Epithelial cell of esophagus (primary cell): ENCODE measurements around the gene C11orf65.
"Not testable (repeated sequence)": the region's sequence is repeated elsewhere in the genome, so short reads cannot be mapped to it uniquely, and the experiment has no call there.

Experiments used
- DNase-seq: peaks from one replicate; pipeline ENCODE4 v3.0.0; 2010; ENCODE audit warnings: low read depth
- H3K4me3 ChIP-seq: 2 replicates; pipeline ENCODE4 v1.5.1; 2011; ENCODE audit warnings: mild to moderate bottlenecking, low read length, control low read depth
- CTCF ChIP-seq: IDR thresholded peaks from 2 replicates; pipeline ENCODE4 v1.5.1; 2011; ENCODE audit warnings: low read depth, mild to moderate bottlenecking, low read length, control low read depth, inconsistent platforms; ENCODE audit not compliant: insufficient read depth; ENCODE audit errors: missing control alignments

C11orf65 gene

DNA sequence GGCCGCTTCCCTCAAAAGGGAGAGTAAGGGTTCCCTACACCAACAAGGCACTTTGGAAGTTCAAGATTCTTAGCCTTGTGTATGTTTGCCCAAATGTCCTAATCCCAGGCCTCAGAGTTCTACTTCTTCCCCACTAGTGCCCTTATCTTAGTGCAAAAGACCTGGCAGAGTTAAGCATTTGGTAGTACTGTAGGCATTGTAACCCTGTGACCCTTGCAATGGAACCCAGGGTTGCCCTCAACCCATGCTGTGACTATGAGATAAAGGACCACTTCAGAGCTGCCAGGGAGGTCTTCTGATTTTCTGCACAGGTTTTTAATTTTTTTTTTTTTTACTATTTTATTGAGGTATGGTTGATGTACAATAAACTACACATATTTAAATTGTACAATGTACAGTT is 65.1 kb downstream of the C11orf65 start:
- no peak overlapping the region for H3K4me3 ChIP-seq
- TF ChIP-seq CTCF = no peak
- no peak for DNase-seq

- TF ChIP-seq CTCF = no peak
- no peak overlapping the region for H3K4me3 ChIP-seq
- no peak for DNase-seq
These were observed 68.9 kb downstream of the C11orf65 start for GRCh38 chr11:108398439-108398838.

- not testable (repeated sequence) for DNase-seq, H3K4me3 ChIP-seq
These were observed 70.7 kb downstream of the C11orf65 start for GRCh38 chr11:108396672-108397071.

DNA sequence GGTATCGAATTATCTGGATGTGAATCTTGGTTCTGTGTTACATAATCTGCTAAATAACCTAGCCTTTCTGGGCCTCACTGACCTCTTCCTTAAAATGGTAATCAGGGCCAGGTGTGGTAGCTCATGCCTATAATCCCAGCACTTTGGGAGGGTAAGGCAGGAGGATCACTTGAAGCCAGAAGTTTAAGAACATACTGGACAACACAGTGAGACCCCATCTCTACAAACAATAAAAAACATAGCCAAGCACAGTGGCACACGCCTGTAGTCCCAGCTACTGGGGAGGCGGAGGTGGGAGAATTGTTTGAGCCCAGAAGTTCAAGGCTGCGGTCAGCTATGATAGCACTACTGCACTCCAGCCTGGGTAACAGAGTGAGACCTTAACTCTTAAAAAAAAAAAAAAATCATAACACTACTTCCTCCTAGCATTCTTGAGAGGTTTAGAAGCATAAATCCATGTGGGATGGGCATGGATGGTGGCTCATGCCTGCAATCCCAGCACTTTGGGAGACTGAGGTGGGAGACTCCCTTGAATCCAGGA is 72.5 kb downstream of the C11orf65 start:
- H3K4me3 ChIP-seq = no peak overlapping the region
- DNase-seq = no peak
- no peak for TF ChIP-seq CTCF

GRCh38 chr11:108393046-108393445 is 74.3 kb downstream of the C11orf65 start:
- TF ChIP-seq CTCF = no peak
- no peak overlapping the region for H3K4me3 ChIP-seq
- no peak for DNase-seq

DNA sequence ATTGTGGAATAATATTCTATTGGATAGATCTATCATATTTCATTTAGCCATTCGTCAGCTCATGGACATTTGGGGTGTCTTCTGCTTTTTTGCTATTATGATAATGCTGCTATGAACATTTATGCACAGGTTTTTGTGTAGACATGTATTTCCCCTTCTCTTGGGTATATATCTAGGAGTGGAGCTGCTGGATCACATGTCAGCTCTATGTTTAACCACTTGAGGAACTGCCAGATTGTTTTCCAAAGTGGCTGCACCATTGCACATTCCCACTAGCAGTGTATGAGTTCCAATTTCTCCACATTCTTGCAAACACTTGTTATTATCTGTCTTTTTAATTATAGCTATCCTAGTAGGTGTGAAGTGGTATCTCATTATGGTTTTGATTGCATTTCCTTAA is 75.0 kb downstream of the C11orf65 start:
- H3K4me3 ChIP-seq = no peak overlapping the region
- DNase-seq = no peak
- TF ChIP-seq CTCF = no peak

DNA sequence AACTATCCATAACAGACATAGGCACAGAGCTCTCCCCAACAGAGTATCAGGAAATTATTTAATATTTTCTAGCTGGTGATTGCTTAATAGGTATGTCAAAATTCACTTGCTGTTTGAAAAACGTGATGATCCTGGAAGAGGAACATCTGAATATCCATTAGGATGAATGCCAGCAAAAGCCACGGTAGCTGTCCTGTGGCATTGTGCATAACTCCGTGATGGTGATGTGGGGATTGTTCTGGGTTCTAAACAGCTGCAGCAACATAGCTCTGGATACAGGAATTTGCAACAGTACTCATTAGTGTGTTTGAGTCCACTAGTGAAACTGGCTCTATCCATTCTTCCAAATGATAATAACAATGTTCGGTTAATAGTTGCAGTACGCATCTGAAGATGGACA is 78.8 kb downstream of the C11orf65 start:
- DNase-seq = no peak
- no peak for TF ChIP-seq CTCF
- H3K4me3 ChIP-seq = no peak overlapping the region

GRCh38 chr11:108373505-108373904 is 93.8 kb downstream of the C11orf65 start:
- DNase-seq, H3K4me3 ChIP-seq: not testable (repeated sequence)
